HL-60/S4 (cell line): Measurements from ENCODE around the gene DGCR6.
"Not testable (repeated sequence)": the region's sequence is repeated elsewhere in the genome, so short reads cannot be mapped to it uniquely, and the experiment has no call there.

ENCODE experiments used
- in situ Hi-C: fragments of 300-500 bp; cut with MboI; formaldehyde crosslinking; loops from 2 replicates; pipeline ENCODE4 v1.14.3; 2022; ENCODE audit warnings: low sequenced_read_pairs

Gene DGCR6

DNA sequence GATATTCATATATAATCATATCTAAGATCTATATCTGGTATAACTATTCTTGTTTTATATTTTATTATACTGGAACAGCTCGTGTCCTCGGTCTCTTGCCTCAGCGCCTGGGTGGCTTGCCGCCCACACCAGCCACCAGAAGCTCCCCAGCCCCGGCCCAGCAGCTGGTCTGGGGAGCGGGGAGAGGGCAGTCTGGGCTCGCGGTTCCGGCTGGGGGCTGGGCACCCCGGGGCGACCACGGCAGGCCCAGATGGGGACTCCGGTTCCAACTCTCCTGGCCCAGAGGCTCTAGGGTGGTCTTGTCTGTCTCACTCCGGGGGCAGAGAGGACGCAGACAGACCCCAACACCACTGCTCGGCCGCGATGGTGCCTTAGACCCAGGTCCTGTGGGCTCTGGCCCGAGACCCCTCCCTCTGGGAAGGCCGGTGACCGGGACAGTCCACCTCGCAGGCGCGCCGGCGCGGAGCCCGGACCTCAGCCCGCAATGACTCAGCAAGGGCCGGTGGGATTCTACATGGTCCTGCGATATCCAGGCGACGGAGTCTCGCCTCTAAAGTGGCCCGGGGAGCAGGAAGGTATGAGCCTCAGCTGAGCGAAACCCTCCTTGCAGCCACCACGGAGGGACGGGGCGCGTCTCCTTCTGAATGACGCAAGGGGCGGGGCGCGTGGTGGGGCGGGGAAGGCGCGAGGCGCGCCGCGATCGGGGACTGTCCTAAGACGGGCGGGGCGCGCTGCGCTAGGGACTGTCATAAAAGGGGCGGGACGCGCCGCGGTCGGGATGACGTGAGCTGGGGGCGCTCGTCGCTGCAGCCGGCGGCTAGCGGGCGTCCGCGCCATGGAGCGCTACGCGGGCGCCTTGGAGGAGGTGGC is at the start of gene DGCR6:
Gene DGCR6 (plus strand): TSS at position 781 of the 870 bp plus-strand sequence. CDS start 55 bp downstream, at position 836.
- in situ Hi-C loops, result no loop called here

DNA sequence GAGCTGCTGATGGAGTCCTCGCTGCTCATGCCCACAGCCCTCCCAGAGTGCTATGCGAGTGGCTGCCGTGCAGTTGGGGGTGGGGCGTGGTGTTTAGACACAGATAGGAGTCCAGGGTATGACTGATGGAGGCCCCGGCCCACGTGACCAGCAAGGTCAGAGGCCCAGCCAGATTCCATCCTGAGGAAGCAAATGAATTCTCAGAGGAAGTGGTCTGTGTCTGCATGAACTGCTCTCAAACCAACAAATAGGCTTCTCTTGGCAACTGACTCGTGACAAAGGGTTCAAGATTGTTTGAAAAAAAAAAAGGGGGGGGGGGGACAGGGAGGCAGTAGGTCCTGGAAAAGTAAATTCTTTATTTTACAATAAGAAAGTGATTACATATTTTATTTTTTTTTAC is 46.8 kb upstream of the DGCR6 start:
- in situ Hi-C loops, result not testable (repeated sequence)

DNA sequence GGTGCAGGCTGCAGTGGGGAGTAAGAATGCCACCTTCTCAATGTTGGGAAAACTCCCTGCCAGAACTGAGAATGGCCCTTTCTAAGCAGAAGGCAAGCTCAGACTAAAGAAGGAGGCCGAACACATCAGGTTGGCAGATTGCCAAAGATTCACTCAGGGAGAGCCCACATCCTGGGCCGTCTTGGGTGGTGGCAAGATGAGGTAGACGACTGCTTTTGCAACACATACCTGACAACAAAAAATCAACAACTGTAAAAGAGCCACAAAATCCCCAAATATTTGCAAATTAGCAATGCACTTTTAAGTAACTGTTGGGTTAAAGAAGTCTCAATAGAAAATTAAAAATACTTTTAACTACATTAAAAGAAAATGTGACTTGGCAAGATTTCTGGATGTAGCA is 24.9 kb upstream of the DGCR6 start:
- in situ Hi-C loops, result not testable (repeated sequence)

DNA sequence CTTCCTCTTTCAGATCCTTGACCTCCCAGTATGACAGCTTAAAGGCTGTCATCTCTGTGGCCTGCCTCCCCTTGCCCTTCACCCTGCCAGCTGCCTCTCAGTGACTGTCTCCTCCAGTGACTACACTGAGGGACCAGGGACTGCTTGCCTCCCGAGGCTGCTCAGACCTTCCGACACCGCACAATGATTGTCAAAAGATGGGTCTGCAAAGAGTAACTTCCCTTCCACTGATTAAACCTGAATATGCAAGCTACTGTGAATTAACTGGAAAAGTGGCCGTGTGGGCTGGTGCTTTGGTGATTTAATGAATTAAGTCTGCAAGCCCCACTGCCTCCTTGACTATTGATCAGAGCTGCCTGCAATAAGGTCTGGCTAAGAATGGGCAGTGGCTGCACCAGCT is 21.7 kb upstream of the DGCR6 start:
- in situ Hi-C loops, result not testable (repeated sequence)

DNA sequence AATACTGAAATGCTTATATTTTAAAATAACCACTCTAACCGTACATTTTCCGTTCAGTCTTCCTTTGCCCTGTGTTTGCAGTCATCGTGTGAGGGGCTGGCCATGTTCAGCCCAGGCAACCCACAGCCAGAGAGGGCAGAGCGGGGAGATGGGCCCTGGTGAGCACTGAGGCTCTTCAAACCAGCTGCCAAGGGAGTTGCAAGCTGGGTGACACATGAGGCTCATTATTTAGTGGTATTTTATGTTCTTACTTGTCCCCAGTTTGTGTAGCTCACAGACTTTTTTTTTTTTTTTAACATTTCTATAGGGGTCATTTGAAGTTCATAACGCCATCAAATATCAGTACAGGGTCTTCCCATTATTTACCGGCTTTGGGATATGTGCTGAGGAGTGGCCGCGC is 18.0 kb upstream of the DGCR6 start:
- in situ Hi-C loops, result no loop called here

DNA sequence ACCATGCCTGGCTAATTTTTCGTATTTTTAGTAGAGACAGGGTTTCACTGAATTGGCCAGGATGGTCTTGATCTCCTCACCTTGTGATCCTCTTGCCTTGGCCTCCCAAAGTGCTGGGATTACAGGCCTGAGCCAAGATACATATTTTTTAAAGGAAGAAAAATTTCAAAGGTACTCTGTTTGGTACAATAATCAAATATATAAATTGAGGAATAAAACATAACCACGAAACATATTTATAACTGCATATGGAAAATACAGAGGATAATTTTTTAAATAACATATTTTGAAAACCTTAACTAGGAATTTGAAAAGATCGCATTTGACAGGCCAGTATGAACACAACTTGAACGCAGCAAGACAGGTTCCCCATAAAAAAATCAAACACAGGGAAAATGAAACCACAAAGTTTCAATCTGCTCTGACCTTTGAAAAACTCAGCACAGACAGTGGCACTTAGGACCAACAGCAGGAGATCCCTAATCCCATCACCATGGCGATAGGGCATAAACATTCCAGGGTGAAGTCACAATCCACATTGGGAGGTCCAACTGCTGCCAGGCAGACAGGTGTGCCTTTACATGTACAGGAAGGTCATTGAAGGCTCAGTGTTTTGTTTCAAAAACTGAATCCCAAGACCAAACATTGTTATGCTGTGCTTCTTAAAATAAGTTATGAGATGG is 15.5 kb upstream of the DGCR6 start:
- in situ Hi-C loops, result not testable (repeated sequence)

DNA sequence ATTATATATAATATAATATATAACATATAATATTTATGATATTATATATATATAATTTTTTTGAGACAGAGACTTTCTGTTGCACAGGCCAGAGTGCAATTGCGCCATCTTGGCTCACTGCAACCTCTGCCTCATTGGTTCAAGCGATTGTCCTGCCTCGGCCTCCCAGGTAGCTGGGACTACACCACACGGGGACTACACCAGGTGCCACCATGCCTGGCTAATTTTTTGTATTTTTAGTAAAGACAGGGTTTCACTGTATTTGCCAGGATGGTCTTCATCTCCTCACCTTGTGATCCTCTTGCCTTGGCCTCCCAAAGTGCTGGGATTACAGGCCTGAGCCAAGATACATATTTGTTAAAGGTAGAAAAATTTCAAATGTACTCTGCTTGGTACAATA is 12.3 kb upstream of the DGCR6 start:
- in situ Hi-C loops, result not testable (repeated sequence)

DNA sequence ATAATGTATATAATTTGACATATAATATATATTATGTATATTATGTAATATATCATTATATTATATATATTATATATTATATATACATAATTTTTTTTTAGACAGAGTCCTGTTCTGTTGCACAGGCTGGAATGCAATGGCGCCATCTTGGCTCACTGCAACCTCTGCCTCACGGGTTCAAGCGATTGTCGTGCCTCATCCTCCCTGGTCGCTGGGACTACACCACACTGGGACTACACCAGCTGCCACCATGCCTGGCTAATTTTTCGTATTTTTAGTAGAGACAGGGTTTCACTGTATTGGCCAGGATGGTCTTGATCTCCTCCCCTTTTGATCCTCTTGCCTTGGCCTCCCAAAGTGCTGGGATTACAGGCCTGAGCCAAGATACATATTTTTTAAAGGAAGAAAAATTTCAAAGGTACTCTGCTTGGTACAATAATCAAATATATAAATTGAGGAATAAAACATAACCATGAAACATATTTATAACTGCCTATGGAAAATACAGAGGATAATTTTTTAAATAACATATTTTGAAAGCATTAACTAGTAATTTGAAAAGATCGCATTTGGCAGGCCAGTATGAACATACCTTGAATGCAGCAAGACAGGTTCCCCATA is 10.0 kb upstream of the DGCR6 start:
- in situ Hi-C loops, result not testable (repeated sequence)

DNA sequence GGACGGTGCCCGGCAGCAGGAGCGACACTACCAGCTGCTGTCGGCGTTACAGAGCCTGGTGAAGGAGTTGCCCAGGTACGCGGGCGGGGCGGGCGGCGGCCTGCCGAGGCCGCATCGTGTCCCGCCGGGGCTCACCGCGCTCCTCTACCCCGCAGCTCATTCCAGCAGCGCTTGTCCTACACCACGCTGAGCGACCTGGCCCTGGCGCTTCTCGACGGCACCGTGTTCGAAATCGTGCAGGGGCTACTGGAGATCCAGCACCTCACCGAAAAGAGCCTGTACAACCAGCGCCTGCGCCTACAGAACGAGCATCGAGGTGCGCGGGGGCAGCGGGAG is 258 bp downstream of the DGCR6 start:
- in situ Hi-C loops, result not testable (repeated sequence)

DNA sequence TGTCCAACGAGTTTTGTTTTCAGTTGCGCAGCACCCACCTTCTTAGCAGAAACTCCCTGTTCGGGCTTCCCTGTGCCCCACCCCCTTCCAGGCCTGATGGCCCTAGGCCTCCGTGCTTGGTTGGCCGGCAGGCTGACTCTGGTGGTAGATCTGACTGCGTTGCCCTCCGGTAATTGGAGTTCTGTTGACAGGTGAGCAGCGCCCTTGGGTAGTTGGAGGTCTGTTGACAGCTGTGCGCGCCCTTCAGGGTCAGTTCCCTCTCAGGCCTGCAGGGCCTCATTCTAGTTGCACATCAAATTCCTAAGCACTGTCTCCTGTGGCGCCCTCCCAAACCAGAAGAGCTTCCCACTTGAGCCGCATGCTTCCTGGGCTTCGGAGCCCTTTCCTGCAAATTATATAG is 776 bp downstream of the DGCR6 start:
- in situ Hi-C loops, result no loop called here

DNA sequence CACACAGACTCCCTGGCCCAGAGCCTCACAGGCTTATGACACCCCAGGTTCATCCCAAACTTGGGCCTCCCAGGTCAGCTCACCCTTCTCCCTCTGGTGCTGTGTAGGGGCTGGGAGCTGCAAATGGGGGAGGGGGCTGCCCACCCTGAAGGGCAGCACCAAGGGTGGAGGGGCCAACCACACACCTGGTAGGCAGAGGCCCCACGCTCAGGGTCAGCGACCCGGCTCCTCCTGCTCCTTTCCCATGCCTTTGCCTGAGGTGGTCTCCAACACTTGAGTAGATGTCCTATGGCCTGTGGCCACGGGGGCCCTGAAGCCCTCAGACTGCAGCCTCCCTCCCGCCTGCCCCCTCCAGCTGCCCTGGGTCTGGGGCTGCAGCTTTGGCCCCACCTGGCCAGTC is 3.4 kb downstream of the DGCR6 start:
- in situ Hi-C loops, result no loop called here

DNA sequence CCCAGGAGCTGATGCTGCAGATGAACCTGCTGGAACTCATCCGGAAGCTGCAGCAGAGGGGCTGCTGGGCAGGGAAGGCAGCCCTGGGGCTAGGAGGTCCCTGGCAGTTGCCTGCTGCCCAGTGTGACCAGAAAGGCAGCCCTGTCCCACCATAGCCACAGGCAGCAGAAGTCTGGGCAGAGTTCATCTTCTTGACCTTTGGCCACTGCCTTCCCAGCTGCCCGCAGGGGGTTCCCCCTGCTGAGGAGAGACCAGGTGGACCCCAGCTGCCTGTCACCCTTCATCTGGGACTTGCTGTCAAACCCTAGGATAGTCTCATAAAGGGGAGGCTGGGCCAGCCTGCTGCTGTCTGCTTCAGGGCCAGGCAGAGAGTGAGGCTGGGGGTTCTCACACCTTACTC is 5.4 kb downstream of the DGCR6 start:
- in situ Hi-C loops, result not testable (repeated sequence)

DNA sequence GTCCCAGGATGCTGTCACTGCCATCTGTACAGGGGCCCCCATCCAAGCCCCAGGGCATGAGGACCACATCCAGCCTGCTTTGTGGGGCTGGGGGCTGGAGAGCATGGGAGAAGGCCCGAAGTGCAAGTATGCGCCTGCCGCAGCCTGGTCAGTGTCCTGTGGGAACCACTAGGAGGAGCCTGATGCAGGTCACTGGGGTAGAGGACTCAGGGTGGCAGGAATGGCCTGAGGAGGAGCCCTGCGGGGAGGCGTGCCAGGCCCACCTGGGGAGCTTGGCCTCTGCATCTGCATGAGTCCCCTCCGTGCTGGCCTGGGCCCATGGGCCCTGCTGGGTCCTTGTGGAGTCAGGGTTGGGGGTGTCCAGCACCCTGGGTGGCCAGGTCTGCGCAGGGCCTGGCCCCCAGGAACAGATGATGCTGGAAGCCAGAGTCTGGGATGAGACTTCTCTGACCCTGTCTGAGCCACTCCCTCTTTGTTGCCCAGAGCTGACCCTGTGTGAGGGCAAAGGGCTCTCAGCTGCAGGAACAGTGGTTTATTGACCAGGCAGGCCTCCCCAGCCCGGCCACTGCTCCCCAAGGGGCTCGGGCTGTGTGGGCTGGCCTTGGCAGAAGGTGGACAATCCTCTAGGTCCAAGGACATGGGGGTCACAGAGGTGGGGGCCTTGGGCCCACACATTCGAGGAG is 6.3 kb downstream of the DGCR6 start:
- in situ Hi-C loops, result not testable (repeated sequence)

DNA sequence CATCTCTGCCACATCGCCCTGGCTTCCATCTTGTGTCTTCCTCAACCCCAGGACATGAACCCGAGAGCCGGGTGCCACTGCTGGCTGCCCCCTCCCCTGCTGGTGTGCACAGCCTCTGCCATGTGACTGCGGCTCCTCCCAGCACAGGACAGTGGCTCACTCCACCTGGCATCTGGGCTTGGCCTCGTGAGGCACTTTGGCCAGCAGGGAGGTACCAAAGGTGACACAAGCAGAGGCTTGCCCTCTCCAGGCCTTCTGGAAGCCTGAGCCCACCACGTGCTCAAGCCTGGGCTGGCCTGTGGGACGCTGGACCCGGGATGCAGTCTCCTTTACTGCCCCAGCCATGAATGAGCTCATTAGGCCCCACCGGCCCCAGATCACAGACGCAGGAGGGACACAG is 8.4 kb downstream of the DGCR6 start:
- in situ Hi-C loops, result not testable (repeated sequence)

DNA sequence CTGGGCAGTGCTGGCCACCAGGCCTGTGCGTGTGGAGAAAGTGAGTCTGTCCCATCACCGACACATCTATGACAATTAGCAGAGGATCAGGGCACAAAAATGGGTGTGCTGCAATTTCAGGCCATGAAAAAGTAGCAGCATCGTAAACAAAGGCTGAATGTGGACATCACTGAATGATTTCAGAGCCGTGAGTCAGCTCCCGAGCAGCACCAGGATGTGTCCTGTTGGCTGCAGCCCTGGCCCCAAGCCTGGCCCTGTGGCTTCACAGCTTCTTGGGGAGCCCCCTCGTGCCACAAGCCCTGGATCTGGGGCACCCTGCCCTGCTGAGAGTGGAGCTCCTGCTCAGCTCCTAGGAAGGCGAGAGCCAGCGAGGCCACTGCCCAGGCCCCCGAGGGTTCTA is 9.4 kb downstream of the DGCR6 start:
- in situ Hi-C loops, result not testable (repeated sequence)

DNA sequence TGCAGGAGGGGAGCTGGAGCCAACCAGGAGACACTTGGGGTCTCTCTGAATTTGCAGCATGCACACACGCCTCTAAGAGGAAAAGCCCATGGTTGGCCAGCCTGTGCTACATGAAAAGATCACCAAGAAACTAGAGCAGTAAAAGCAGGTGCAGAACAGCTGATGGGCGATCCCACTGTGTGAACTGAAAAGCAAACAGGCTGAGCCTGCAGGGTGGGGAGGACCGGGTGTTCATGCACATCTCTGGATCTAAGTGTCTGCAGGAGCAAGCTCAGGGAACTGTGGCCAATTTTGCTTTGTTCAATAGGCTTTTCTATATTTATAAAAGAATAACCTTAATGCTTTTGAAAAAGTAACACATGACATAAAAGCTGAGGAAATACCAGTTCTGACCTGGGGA is 11.7 kb downstream of the DGCR6 start:
- in situ Hi-C loops, result not testable (repeated sequence)

DNA sequence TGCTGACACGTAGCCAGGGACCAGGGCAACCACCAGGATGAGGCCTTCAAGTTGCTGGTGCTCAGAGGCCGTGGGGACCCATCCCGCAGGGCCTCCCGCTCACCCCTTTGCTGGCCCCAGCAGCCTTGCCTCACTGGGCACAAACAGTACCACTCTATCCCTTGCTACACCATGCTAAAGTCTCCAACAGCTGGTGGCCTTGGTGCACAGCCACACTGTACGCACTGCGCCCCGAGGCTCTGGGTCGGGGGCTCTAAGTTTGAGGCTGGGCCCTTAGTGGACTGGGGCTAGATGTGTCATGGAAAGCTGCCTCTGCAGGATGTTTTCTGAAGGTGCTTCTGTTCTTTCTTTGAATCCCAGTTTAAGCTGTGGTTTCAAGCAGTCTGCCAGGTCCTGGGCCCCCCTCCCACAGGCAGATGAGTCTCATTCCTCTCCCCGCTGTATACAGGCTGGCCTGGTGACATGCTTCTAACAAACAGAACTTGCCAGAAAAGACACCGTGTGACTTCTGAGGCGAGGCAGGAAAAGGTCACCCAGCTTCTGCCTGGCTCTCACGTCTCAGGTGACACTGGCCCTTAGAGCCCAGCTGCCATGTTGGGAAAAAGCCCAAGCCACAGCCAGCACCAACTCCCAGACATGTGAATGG is 14.3 kb downstream of the DGCR6 start:
- in situ Hi-C loops, result not testable (repeated sequence)

DNA sequence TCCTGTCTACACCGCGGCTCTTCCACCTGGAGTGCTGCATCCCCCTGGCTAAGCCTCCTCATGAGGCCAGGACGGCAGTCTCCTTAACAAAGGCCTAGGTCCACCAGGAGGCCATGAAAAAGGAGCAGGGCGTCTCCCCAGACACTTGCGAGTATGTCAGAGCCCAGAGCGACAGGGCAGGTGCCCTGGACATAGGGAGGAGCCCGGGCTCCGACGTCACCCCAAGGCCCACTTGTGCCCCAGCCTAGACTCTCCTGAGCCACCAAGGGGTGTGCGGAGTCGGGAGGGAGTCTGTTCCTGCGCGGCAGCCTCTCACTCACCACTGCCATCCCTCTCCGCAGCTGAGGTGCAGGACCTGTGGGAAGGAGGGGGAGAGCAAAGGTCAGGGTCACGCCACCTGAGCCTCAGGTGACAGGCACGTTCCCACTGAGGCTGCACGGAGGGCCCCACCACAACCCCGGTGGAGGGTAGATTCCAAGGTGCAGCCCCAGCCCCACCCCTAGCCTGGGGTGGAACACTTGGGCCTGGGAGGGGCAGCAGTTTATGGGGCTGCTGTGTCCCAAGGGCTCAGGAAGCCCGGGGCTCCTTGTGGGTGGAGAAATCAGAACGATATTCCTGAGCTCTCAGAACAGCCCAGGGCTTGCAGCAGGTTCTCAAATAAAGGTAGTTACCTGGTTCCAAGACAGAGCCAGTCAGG is 19.4 kb downstream of the DGCR6 start:
- in situ Hi-C loops, result no loop called here

DNA sequence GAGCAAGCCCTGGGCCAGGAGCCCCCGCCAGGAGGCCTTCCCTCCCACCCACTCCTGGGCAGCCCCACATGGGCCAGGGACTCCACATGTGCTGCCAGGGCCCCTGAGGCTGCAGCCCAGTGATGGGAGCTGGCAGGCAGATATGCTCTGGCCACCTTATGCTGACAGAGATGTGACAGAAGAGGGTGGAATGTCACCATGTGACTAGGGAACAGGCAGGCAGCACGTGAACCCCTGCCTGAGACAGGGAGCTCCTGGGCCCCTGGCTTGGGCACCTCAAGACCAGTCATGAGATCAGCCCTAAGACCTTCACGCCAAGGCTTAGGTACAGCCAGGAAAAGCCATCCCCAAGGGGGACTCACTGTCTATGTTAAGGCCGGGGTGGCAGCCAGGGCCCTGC is 20.9 kb downstream of the DGCR6 start:
- in situ Hi-C loops, result no loop called here

DNA sequence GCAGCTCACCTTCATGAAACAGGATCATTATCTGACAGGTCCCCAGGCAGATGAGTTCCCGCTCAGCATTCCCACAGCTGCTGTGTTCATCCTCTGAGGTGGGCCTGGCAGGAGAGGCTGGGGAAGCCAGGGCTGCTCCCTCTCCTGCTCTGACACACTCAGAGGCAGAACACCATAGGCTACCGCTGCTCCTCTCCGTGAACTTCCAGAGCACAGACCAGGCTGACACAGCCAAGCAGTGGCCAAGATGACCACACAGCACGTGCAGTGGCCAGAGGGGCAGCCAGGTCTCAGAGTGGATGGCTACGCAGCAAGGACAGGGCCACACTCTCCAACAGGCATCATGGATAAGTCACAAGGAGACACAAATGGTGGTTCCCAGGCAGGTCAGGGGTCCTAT is 21.5 kb downstream of the DGCR6 start:
- in situ Hi-C loops, result no loop called here
